GM12892 (cell line): ENCODE measurements around the gene AKTIP.
"Not testable (repeated sequence)": the region's sequence is repeated elsewhere in the genome, so short reads cannot be mapped to it uniquely, and the experiment has no call there.

Experiments
- POLR2A ChIP-seq: IDR thresholded peaks from 2 replicates; pipeline ENCODE4 v1.6.1; 2011; ENCODE audit warnings: low read depth, low read length, control low read depth
- POLR2AphosphoS5 ChIP-seq: IDR thresholded peaks from 2 replicates; pipeline ENCODE4 v1.6.1; 2011; ENCODE audit warnings: low read depth, low read length, control low read depth

DNA sequence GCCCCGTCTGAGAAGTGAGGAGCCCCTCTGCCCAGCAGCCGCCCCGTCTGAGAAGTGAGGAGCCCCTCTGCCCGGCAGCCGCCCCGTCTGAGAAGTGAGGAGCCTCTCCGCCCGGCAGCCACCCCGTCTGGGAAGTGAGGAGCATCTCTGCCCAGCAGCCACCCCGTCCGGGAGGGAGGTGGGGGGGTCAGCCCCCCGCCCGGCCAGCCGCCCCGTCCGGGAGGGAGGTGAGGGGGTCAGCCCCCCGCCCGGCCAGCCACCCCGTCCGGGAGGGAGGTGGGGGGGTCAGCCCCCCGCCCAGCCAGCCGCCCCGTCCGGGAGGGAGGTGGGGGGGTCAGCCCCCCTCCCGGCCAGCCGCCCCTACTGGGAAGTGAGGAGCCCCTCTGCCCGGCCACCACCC lies 36.3 kb upstream of the AKTIP start:
- TF ChIP-seq POLR2AphosphoS5, POLR2A: not testable (repeated sequence)
